Stimulated activated effector memory CD8-positive, alpha-beta T cell treated with anti-CD3 and anti-CD28 coated beads, Interleukin-12 subunit alpha, Interleukin-12 subunit beta, amount 100 ng/mL, for 72 hours (primary cell): Measurements from ENCODE around the gene ADCY7.
"Not testable (repeated sequence)": the region's sequence is repeated elsewhere in the genome, so short reads cannot be mapped to it uniquely, and the experiment has no call there.

Source experiments
- ATAC-seq: fragments of 150-1000 bp; cut with Tn5 transposase; 2 replicates; pipeline ENCODE4 v1.10.0; 2021
- DNase-seq, 2 donors: peaks; one replicate each; pipeline ENCODE4 v3.0.0; 2021 to 2022; ENCODE audit warnings: low spot score in 2 of 2
- H3K27ac Mint-ChIP-seq: one replicate; pipeline ENCODE4 v1.8.0; 2022; ENCODE audit warnings: mild to moderate bottlenecking, mixed read lengths
- H3K36me3 Mint-ChIP-seq: one replicate; pipeline ENCODE4 v1.8.0; 2022; ENCODE audit warnings: mild to moderate bottlenecking, mixed read lengths
- H3K4me1 Mint-ChIP-seq: one replicate; pipeline ENCODE4 v1.8.0; 2022; ENCODE audit warnings: mixed read lengths
- H3K4me3 Mint-ChIP-seq: one replicate; pipeline ENCODE4 v1.8.0; 2022; ENCODE audit warnings: mild to moderate bottlenecking, mixed read lengths
- H3K9me3 Mint-ChIP-seq: one replicate; pipeline ENCODE4 v1.8.0; 2022; ENCODE audit warnings: mixed read lengths

ADCY7 gene

DNA sequence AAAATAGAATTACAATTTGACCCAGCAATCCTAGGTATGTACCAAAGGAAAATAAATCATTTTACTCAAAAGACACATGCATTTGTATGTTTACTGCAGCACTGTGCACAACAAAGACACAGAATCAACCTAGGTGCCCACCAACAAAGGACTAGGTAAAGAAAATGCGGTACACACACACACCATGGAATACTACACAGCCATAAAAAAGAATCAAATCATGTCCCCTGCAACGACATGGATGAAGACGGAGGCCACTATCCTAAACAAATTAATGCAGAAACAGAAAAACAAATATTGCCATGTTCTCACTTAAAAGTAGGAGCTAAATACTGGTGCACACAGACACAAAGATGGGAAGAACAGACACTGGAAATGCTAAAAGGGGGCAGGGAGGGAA lies 66.2 kb downstream of the ADCY7 start:
- DNase-seq: no peak
- Mint-ChIP-seq H3K9me3 (no peaks in the 10 kb centered on the region), H3K27ac (no peak overlapping the region), H3K36me3 (peaks cover 88% of the 10 kb centered on the region), H3K4me1 (peaks cover 34% of the 10 kb centered on the region), H3K4me3 (no peak overlapping the region)
- no peak for ATAC-seq

- DNase-seq: no peak
- no peak for ATAC-seq
- Mint-ChIP-seq H3K27ac (peak overlapping the region; percentile 88), H3K4me3 (no peak overlapping the region), H3K4me1 (peaks cover 46% of the 10 kb centered on the region), H3K36me3 (peaks cover 77% of the 10 kb centered on the region), H3K9me3 (no peaks in the 10 kb centered on the region)
These were observed 68.0 kb downstream of the ADCY7 start for GRCh38 chr16:50334106-50334975.

- Mint-ChIP-seq H3K27ac (peak overlapping the region; percentile 88), H3K36me3 (peaks cover 85% of the 10 kb centered on the region), H3K4me1 (peaks cover 42% of the 10 kb centered on the region), H3K4me3 (peak overlapping the region; percentile 10), H3K9me3 (no peaks in the 10 kb centered on the region)
- ATAC-seq (peak; percentile 87), DNase-seq (no peak)
These were observed 69.0 kb downstream of the ADCY7 start for GRCh38 chr16:50335196-50335958.

DNA sequence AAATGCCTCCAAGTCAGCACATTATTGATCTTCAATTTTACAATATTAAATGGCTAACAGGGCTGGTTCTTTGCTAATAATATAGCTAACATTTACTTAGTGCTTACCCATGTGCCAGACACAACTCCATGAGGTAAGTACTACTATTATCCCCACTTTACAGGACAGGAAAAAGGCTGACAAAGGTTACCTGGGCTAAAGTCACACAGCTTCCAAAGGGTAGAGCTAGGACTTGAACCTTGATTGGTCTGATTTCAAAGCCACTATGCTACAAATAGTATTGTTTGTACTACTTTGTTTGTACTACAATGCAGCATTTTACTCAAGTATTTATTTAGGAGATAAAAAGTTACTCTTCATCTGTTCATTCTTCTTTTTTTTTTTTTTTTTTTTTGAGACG lies 70.5 kb downstream of the ADCY7 start:
- H3K36me3 Mint-ChIP-seq: peaks cover 89% of the 10 kb centered on the region
- ATAC-seq (no peak), DNase-seq (no peak)
- H3K4me3 Mint-ChIP-seq: no peak overlapping the region
- H3K9me3 Mint-ChIP-seq: no peaks in the 10 kb centered on the region
- no peak overlapping the region for H3K27ac Mint-ChIP-seq
- H3K4me1 Mint-ChIP-seq: peaks cover 42% of the 10 kb centered on the region

DNA sequence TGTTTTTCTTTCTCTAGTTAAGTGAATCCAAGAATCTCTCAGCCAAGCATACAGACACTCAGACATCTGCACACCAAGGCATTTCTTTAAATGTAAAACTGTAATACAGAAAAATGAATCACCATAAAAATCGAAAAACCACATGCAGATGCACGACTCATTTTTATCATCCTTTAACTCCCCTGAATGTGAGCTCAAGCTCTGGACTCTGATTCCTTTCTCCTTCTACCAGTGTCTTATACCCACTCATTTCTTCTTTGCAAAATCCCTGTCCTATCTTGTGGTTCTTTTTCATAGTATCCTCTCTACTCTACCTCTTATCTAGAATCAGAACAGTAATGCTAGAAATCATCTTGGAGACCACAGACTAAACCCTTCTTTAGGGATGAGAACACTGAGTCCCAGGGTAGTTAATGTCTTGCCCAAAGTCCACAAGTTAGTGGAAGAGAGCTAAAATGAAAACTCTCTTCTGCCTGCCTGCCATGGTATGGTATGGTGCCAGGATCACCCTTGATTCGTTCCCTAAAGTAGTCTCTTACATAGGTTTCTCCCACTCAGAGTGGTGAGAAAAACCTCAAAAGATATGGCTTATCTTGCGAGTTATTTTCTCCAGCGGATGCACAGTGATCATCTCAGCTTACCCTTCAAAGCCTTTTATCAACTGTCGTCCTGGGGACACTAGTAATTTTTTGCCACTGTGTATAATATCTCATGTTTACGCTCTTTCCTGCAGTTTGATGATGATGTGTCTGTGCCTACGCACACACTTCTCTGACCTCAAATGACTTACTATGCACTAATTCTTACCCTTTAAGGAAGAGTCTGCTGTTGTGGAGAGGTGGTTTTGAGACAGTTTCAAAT lies 72.2 kb downstream of the ADCY7 start:
- H3K36me3 Mint-ChIP-seq: peaks cover 89% of the 10 kb centered on the region
- peaks cover 37% of the 10 kb centered on the region for H3K4me1 Mint-ChIP-seq
- peak overlapping the region; percentile 31 for H3K4me3 Mint-ChIP-seq

GRCh38 chr16:50340578-50340977 lies 74.2 kb downstream of the ADCY7 start:
- DNase-seq: no peak
- ATAC-seq: no peak
- Mint-ChIP-seq H3K9me3 (no peaks in the 10 kb centered on the region), H3K4me3 (no peak overlapping the region), H3K27ac (no peak overlapping the region), H3K4me1 (peaks cover 22% of the 10 kb centered on the region), H3K36me3 (peaks cover 87% of the 10 kb centered on the region)

More for the DNA sequence above, 72.2 kb downstream of the ADCY7 start:
- no peak for DNase-seq
- Mint-ChIP-seq H3K27ac (peak overlapping the region; percentile 56), H3K9me3 (no peaks in the 10 kb centered on the region)
- peak; percentile 82 for ATAC-seq

- not testable (repeated sequence) for H3K9me3 Mint-ChIP-seq, H3K27ac Mint-ChIP-seq, ATAC-seq, DNase-seq, H3K4me3 Mint-ChIP-seq
- Mint-ChIP-seq H3K4me1 (peaks cover 16% of the 10 kb centered on the region), H3K36me3 (peaks cover 91% of the 10 kb centered on the region)
These were observed 77.2 kb downstream of the ADCY7 start for GRCh38 chr16:50343566-50343965.

GRCh38 chr16:50345210-50345609 lies 78.9 kb downstream of the ADCY7 start:
- peaks cover 94% of the 10 kb centered on the region for H3K36me3 Mint-ChIP-seq
- DNase-seq, ATAC-seq: not testable (repeated sequence)

DNA sequence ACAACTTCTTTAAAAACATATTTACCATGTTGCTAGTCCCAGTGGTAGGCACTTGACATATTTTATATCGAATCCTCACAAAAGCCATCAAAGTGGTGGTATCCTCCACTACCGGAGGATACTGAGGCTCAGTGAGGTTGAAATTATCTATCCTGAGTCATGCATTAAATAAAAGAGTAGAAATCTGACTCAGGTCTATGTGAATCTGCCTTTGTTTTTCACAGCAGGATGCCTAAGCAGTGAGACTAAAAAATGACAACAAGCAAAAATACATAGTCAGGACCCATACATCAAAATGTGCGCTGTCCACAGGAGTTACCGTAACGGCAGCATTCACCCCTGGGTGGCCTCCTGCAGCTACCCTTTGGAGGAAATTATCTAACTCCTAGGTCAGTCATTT lies 84.8 kb downstream of the ADCY7 start:
- DNase-seq: no peak
- Mint-ChIP-seq H3K27ac (no peak overlapping the region), H3K9me3 (no peaks in the 10 kb centered on the region), H3K4me1 (peaks cover 17% of the 10 kb centered on the region), H3K36me3 (peaks cover 90% of the 10 kb centered on the region), H3K4me3 (no peak overlapping the region)
- ATAC-seq: no peak

More at GRCh38 chr16:50345210-50345609, 78.9 kb downstream of the ADCY7 start:
- not testable (repeated sequence) for H3K4me3 Mint-ChIP-seq, H3K4me1 Mint-ChIP-seq, H3K9me3 Mint-ChIP-seq, H3K27ac Mint-ChIP-seq

DNA sequence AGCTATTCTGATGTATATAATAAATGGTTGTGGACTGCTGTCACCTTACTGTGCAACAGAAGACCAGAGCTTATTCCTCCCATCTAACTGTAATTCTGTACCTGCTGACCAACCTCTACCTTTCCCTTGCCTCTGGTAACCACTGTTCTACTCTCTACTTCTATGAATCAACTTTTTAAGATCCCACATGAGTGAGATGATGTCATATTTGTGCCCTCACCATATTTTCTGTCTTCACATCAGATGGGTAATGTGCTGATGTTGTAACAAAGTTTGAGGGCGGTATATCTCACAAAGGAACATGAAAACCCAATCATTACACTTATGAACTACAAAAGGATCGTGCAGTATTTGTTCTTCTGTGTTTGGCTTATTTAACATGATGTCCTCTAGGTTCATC lies 85.6 kb downstream of the ADCY7 start:
- peaks cover 82% of the 10 kb centered on the region for H3K36me3 Mint-ChIP-seq
- ATAC-seq (peak; percentile 52), DNase-seq (no peak)
- H3K27ac Mint-ChIP-seq: peak overlapping the region; percentile 5
- no peak overlapping the region for H3K4me3 Mint-ChIP-seq
- H3K9me3 Mint-ChIP-seq: no peaks in the 10 kb centered on the region
- H3K4me1 Mint-ChIP-seq: peaks cover 12% of the 10 kb centered on the region

DNA sequence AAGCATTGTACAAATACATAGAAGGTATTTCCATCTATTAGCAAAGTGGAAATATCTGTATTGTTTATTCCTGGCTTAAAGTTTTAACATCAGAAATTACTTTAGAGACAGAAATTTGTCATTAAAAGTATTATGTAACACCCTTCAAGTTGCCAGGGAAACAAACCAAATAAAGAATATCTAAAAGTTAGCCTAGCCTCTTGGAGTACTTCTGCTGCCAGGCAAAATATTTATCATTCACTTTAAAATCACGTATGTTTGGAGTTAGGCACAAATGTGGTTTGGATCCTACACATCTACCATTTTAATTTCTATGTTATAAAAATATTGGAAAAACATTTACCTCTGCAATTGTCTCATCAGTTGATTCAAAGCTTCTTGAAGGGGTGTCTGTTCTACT lies 87.7 kb downstream of the ADCY7 start:
- H3K4me1 Mint-ChIP-seq: peaks cover 12% of the 10 kb centered on the region
- H3K36me3 Mint-ChIP-seq: peaks cover 73% of the 10 kb centered on the region
- ATAC-seq (no peak), DNase-seq (no peak)
- H3K4me3 Mint-ChIP-seq: no peak overlapping the region
- H3K27ac Mint-ChIP-seq: no peak overlapping the region
- H3K9me3 Mint-ChIP-seq: no peaks in the 10 kb centered on the region

- no peak for ATAC-seq
- H3K9me3 Mint-ChIP-seq: no peaks in the 10 kb centered on the region
- H3K27ac Mint-ChIP-seq: peak overlapping the region; percentile 64
- no peak for DNase-seq
- no peak overlapping the region for H3K4me3 Mint-ChIP-seq
- H3K36me3 Mint-ChIP-seq: peaks cover 73% of the 10 kb centered on the region
- H3K4me1 Mint-ChIP-seq: peaks cover 18% of the 10 kb centered on the region
These were observed 88.5 kb downstream of the ADCY7 start for GRCh38 chr16:50354629-50355456.

- peaks cover 72% of the 10 kb centered on the region for H3K36me3 Mint-ChIP-seq
- no peak for ATAC-seq
- no peak overlapping the region for H3K4me3 Mint-ChIP-seq
- no peak for DNase-seq
- no peaks in the 10 kb centered on the region for H3K9me3 Mint-ChIP-seq
- peaks cover 38% of the 10 kb centered on the region for H3K4me1 Mint-ChIP-seq
- peak overlapping the region; percentile 57 for H3K27ac Mint-ChIP-seq
These were observed 93.3 kb downstream of the ADCY7 start for GRCh38 chr16:50359626-50360025.

DNA sequence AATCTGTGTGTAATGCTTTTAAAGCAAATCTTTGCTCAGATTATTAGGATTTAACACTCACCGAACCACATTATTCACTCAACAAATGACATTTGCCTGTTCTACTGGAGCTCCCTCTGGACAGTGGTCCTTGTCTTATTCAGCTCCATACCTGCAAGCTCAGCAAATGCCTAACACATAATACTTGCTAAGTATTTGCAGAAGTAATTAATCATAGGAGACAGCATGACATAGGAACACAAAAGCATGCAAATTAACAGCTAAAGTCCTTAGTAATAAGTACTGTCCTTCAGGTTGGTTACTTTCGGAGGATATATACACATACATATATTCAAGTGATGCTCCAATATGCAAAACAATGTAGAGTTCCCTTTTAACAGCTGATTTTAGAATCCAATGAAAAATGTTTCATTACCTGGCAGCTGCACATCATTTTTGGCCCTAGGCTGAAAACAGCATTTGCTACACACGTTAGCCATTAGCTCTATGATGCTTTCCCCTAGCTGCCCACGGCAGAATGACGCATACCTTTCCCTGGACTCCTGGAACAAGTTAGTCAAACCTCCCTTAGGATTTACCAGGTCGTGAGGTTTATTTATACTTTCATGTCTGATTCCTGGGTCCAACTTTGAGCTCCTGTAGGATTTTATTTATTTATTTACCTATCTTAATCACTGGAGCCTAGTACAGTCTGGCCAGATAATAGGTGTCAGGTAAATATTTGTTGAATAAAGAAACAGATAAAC lies 93.9 kb downstream of the ADCY7 start:
- peak overlapping the region; percentile 57 for H3K27ac Mint-ChIP-seq
- peaks cover 42% of the 10 kb centered on the region for H3K4me1 Mint-ChIP-seq

More for the DNA sequence above, 93.9 kb downstream of the ADCY7 start:
- DNase-seq (no peak), ATAC-seq (no peak)
- Mint-ChIP-seq H3K36me3 (peaks cover 72% of the 10 kb centered on the region), H3K4me3 (no peak overlapping the region), H3K9me3 (no peaks in the 10 kb centered on the region)
